Pancreas (tissue), 10 donors: Measurements from ENCODE around the gene ADAMTSL2. TPM values are rescaled to one million over a fixed set of nuclear protein-coding genes. Genes with fewer than 3 reads are reported as not detected.

Experiments
- ATAC-seq, 4 donors: fragments of 200-7000 bp; cut with Tn5 transposase; one replicate each; pipeline versions ENCODE4 v1.8.0 to v1.9.1; 2020; ENCODE audit warnings: mild to moderate bottlenecking in 4 of 4, moderate library complexity in 4 of 4
- DNase-seq, 6 donors: peaks; one replicate each; pipeline ENCODE4 v3.0.0-alpha.2; 2020
- FAIRE-seq: peaks from 2 replicates; lab custom pipeline; 2012; peaks lifted over from hg19 to GRCh38; lab: Jason Lieb, UNC
- H3K27ac ChIP-seq, 4 donors: fragments of 200-600 bp; sonication (generic); 1 replicate in 3 of 4; 2 replicates in 1 of 4; pipeline versions ENCODE4 v1.5.0 to v1.8.0; 2020
- H3K27me3 ChIP-seq, 4 donors: fragments of 200-600 bp; one replicate each; pipeline ENCODE4 v1.8.0; 2021
- H3K36me3 ChIP-seq, 3 donors: fragments of 200-600 bp; sonication (generic) in 1 of 3; one replicate each; pipeline versions ENCODE4 v1.5.0 to v1.8.0; 2020 to 2021
- H3K4me1 ChIP-seq, 3 donors: fragments of 200-600 bp; one replicate each; pipeline ENCODE4 v1.8.0; 2021
- H3K4me3 ChIP-seq, 4 donors: fragments of 200-600 bp; sonication (generic) in 2 of 4; one replicate each; pipeline versions ENCODE4 v1.5.0 to v1.8.0; 2020 to 2021
- H3K9me3 ChIP-seq, 4 donors: fragments of 200-600 bp; one replicate each; pipeline ENCODE4 v1.8.0; 2021
- WGBS, 2 donors: extraction: QIAGEN DNeasy Blood & Tissue Kit; methylation state at CpG; one replicate each; pipeline ENCODE4 v1.1.7; 2013; 5-methylcytosine and 5-hydroxymethylcytosine counted together
- intact Hi-C, 3 donors: fragments of 100-400 bp; cut with DNase I; formaldehyde crosslinking; loops; one replicate each; pipeline versions ENCODE4 v1.11.1 to v1.14.2; 2022
- polyA plus RNA-seq, 2 donors: library from polyadenylated mRNA; stranded (reverse); fragments of 200-250 nt; gene quantifications; one replicate each; pipeline ENCODE4 v1.2.3, GENCODE V29; 2013
- total RNA-seq, 6 donors: library from RNA; stranded (reverse); fragmentation: NEBNext Ultra II Directional in 4 of 6; extraction: Animal tissue kit (Norgen Biotek cat#: 25700) in 4 of 6; gene quantifications; one replicate each; pipeline versions ENCODE4 v1.2.1 to v1.2.4, GENCODE V29; 2021 to 2023
- TF ChIP-seq, protein P1 (sequence below), 4 donors: fragments of 200-600 bp; sonication (generic) in 3 of 4; IDR thresholded peaks; one replicate each; pipeline versions ENCODE4 v1.5.0 to v1.8.0; 2021; ENCODE audit warnings: antibody characterized with exemption in 4 of 4
- donor health status: healthy with polysubstance abuse.
- donor health status: DM: no; HTN: no; CAD: no; lungs with moderate emphysema.
- donor health status: DM: no; HTN: no; CAD: no.
- donor health status: control.
- donor health status: control.
- donor health status: Bipolar disorder and iron deficiency.
- donor health status: DM: yes; HTN: yes; CAD: no.
- donor health status: DM: no; HTN: no; CAD: no.
- donor health status: DM: no; HTN: no; CAD: no.
- donor health status: DM: yes; HTN: yes; CAD: no.

Gene ADAMTSL2
- total and polyA plus RNA-seq, 8 donors = 1.5 to 12.9 (median 3.2) TPM

DNA sequence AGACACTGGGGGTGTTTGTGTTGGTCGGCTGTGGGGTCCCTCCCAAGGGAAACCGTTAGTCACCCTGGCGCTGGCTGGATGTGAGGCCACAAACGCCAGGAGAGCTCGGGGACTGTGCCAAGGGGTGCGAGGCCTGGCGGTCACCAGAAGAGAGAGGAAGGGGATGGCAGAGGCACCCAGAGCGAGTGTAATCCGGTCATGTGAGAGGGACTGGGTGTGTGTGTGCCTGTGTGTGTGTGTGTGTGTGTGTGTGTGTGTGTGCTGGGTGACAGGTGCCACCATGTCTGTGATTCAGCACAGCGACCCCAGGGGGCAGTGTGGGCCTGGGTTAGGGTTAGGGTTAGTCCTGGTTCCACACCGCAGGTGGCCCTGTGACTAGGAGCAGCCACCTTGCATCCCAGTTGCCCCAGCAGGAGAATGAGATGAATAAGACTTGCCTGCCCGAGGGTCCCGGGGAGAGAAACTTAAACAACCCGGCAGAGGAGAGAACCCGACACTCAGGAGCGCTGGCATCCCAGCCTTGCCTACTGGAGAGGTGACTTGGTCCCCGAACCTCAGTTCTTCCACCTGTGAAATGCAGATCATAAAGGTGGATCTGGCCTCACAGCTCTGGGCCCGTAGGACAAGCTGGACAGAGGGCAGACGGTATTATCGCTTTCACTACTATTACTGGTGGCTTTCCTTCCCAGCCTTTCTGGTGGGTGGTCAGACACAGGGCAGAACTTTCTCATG is 1.4 kb upstream of the ADAMTSL2 start:
- Histone ChIP-seq H3K4me1 (no peaks in the 10 kb centered on the region), H3K27me3 (no peaks in the 10 kb centered on the region), H3K9me3 (no peaks in the 10 kb centered on the region), H3K4me3 (no peak overlapping the region), H3K36me3 (no peaks in the 10 kb centered on the region), H3K27ac (no peak overlapping the region)
- intact Hi-C loops = loop anchor here in 1 of 3 donors (10.0 kb wide), 1 partner anchor 462 kb away; the partner anchor contains the start of gene VAV2
- ATAC-seq = peak; percentile 38 to 81 (median 66)
- no peak for FAIRE-seq
- peak in 5 of 6 donors; percentile 65 to 83 (median 69) for DNase-seq
- TF ChIP-seq, protein P1, sequence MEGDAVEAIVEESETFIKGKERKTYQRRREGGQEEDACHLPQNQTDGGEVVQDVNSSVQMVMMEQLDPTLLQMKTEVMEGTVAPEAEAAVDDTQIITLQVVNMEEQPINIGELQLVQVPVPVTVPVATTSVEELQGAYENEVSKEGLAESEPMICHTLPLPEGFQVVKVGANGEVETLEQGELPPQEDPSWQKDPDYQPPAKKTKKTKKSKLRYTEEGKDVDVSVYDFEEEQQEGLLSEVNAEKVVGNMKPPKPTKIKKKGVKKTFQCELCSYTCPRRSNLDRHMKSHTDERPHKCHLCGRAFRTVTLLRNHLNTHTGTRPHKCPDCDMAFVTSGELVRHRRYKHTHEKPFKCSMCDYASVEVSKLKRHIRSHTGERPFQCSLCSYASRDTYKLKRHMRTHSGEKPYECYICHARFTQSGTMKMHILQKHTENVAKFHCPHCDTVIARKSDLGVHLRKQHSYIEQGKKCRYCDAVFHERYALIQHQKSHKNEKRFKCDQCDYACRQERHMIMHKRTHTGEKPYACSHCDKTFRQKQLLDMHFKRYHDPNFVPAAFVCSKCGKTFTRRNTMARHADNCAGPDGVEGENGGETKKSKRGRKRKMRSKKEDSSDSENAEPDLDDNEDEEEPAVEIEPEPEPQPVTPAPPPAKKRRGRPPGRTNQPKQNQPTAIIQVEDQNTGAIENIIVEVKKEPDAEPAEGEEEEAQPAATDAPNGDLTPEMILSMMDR (IDR thresholded peaks at IDR 0.05) = peak in 1 of 4 donors; percentile 8
- 65 to 66% methylated on average over 20 of the region's 20 CpGs for WGBS, 2 donors

DNA sequence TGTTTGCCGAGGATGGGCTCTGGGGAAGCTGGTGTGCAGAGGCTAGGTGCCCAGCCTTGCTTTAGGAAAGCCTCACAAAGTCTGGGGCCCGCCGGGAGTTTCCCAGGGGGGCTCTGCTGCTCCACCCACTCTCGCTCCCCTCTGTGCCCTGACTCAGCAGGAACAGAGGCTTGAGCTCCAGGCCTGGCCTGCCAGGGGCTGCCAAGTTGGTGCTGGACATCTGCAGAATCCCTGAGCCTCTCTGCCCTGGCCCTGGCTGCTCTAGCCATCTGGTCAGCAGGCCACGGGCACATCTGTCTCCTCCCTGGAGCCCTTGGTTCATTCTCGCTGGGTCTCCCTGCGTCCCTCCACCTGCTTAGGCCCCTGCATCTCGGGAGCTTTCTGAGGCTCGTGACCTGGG is 647 bp upstream of the ADAMTSL2 start:
- peak overlapping the region in 1 of 4 donors; percentile 42 for H3K4me3 ChIP-seq
- ATAC-seq = peak in 3 of 4 donors; percentile 10 to 12 (median 11)
- no peaks in the 10 kb centered on the region for H3K27me3 ChIP-seq
- H3K4me1 ChIP-seq = no peaks in the 10 kb centered on the region
- TF ChIP-seq, protein P1 (IDR thresholded peaks at IDR 0.05) = no peak
- peak overlapping the region in 1 of 4 donors; percentile 6 for H3K27ac ChIP-seq
- WGBS, 2 donors = 75 to 77% methylated on average over 9 of the region's 9 CpGs
- DNase-seq = no peak
- H3K36me3 ChIP-seq = no peaks in the 10 kb centered on the region
- intact Hi-C loops = loop anchor here in 1 of 3 donors (10.0 kb wide), 1 partner anchor 461 kb away; the partner anchor contains the start of gene VAV2
- H3K9me3 ChIP-seq = no peaks in the 10 kb centered on the region
- no peak for FAIRE-seq

DNA sequence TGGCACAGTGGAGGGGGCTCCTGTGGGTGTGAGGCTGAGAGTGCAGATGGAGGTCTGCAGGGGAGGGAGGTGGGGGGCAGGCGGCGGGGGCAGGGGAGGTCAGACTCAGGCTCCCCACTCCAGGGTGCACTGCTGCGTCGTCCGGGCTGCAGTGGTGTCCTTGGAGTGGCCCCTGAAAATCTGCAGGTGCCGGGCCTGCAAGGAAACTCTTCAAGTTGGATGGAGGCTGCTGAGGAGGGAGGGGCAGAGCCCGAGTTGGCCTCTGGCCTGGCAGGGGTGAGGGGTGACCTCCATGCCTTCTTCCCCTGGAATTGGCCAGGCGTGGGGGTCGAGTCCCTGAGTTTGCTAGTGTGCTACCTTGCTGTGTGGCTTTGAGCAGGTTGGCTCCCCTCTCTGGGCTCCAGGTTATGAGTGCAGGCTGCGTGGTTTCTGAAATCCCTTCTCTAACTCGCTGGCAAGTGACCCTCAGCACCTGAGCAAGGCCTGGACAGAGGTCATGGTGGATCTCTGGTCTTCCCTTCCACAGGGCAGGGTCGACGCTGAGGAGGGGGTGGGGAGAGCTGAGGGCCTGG is 888 bp downstream of the ADAMTSL2 start:
- Histone ChIP-seq H3K36me3 (no peaks in the 10 kb centered on the region), H3K27ac (no peak overlapping the region), H3K4me3 (peak overlapping the region in 2 of 4 donors; percentile 32 to 42), H3K4me1 (no peaks in the 10 kb centered on the region), H3K9me3 (no peaks in the 10 kb centered on the region), H3K27me3 (no peaks in the 10 kb centered on the region)
- TF ChIP-seq, protein P1 (IDR thresholded peaks at IDR 0.05) = no peak
- 38 to 40% methylated on average over 12 to 13 of the region's 13 CpGs for WGBS, 2 donors
- intact Hi-C loops = loop anchor here in 1 of 3 donors (10.0 kb wide), 1 partner anchor 459 kb away; the partner anchor contains the start of gene VAV2
- FAIRE-seq (no peak), DNase-seq (no peak), ATAC-seq (no peak)

DNA sequence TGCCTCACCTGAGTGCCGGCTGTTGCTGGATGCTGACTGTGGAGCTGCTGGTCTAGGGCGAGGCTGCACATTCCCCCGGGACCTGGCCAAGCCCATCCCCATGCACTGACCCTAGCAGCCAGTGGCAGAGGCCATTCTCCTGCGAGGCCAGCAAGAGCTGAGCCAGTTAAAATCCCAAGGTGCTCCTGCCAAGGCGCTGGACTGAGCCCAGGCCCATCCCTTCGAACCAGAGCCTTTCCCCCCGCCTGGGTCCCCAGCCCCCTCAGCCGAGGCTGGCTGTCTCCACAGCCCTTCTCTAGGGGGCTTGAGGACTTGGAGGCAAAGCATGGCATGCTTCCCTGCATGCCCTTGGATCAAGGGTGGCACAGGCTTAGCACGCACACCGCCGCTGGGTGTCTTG is 1.6 kb downstream of the ADAMTSL2 start:
- Histone ChIP-seq H3K27ac (no peak overlapping the region), H3K27me3 (no peaks in the 10 kb centered on the region), H3K36me3 (no peaks in the 10 kb centered on the region), H3K4me1 (no peaks in the 10 kb centered on the region), H3K9me3 (no peaks in the 10 kb centered on the region), H3K4me3 (no peak overlapping the region)
- WGBS, 2 donors = 88 to 90% methylated on average over 11 of the region's 11 CpGs
- intact Hi-C loops = loop anchor here in 1 of 3 donors (10.0 kb wide), 1 partner anchor 459 kb away; the partner anchor contains the start of gene VAV2
- FAIRE-seq = no peak
- TF ChIP-seq, protein P1 (IDR thresholded peaks at IDR 0.05) = no peak
- DNase-seq = no peak
- no peak for ATAC-seq
